NCI-H146 (cell line): ENCODE measurements around the gene SIN3B.
"Not testable (repeated sequence)": the region's sequence is repeated elsewhere in the genome, so short reads cannot be mapped to it uniquely, and the experiment has no call there.

Experiments
- DNase-seq: peaks from one replicate; lab custom pipeline; 2025; lab: John Stamatoyannopoulos, UW

Gene SIN3B

DNA sequence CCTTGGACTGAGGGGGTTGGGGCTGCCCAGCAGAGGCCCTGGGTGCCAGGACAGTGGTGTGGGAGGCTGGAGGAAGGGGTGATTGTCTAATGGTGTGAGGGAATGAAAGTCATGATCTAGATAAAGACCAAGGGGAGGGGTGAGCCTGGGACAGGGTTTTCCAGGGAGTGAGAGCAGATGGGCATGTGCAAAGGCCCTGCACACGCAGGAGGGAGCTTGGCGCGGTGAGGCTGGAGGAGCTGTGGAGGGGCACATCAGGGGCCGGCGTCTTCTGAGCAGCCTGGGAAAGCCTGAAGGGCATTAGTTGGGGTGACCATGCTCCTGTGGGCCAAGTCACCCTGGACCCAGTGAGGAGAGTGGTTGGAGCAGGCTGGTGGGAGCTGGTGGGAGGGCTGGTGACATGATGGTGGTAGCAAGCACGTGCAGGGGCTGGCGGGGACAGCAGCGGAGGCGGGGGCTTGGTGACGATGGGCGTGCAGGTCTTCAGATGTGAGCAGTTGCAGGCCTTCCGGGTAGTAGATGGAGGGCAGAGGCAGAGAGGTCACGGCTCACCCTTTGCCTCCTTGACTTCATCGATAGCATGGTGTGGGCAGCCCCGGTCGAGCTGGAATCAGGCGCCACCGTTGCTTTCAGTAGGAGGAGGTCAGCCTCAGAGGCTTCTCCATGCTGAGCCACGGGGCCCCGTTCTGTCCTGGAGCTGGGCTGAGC is 39.4 kb downstream of the SIN3B start:
- DNase-seq = no peak

DNA sequence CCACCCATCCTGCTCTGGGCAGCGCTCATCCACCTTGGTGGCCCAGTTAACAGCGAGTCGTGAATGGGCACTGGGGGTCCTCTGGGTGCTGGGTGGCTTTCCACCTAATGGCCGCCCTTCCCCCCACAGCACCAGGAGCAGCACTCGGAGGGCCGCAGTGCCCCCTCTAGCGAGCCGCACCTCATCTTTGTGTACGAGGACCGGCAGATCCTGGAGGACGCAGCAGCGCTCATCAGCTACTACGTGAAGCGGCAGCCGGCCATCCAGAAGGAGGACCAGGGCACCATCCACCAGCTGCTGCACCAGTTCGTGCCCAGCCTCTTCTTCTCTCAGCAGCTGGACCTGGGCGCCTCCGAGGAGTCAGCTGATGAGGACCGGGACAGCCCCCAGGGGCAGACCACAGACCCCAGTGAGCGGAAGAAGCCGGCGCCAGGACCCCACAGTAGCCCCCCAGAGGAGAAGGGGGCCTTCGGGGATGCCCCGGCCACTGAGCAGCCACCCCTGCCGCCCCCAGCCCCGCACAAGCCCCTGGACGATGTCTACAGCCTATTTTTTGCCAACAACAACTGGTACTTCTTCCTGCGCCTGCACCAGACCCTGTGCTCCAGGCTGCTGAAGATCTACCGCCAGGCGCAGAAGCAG is 40.3 kb downstream of the SIN3B start:
- no peak for DNase-seq

DNA sequence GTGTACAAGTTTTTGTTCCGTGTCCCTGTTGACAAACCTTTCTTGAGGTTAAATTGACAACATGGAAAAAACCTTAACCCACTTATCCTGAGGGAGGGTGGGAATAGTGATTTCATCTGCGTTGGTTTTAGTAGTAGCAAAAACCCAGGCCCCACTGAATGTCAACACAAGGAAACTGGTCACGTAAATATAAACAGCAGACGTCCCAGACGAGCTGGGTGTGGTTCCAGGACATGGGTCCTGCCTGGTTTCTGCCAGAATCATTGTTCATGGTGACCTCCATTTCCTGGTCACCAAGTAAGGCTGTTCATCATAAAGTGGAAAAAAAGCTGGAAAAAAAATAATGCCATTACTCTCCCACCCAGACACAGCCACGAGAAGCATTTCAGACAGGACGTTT is 42.7 kb downstream of the SIN3B start:
- no peak for DNase-seq

DNA sequence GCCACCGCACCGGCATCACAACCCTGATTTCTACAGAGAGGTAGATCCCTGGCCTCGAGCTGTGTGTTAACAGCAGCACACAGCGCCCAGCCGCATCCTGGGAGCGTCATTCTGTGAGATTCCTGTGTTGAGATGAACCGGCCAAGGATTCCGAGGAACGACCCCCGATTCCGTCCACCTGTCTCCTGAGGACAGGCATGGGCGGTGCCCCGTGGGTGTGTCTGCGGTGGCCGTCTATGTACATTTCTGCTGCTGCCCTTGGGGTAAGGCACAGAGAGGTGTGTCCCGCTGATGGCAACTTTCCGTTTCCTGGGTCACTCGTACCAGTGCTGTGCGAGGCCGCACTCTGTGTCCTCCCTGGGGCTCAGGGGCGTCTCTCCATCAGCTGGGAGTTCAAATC is 43.5 kb downstream of the SIN3B start:
- DNase-seq = no peak

DNA sequence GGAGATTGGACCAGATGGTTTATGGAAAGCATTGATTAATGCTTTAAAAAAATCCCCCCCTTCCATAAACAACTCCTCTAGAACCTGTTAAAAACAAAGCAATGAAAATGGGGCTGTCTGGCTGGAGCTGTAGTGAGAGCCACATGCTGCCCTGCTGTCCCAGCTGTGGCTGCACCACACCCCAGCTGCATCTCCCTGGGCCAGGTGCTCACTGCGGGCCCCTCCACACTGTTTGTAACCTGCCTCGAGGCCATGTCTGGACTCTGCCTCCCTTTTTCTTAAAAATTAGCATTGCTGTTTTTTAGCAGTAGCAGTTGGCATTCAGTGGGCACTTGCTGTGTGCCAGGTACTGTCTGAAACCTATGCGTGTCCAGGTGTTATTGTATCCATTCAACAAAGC is 44.4 kb downstream of the SIN3B start:
- no peak for DNase-seq

DNA sequence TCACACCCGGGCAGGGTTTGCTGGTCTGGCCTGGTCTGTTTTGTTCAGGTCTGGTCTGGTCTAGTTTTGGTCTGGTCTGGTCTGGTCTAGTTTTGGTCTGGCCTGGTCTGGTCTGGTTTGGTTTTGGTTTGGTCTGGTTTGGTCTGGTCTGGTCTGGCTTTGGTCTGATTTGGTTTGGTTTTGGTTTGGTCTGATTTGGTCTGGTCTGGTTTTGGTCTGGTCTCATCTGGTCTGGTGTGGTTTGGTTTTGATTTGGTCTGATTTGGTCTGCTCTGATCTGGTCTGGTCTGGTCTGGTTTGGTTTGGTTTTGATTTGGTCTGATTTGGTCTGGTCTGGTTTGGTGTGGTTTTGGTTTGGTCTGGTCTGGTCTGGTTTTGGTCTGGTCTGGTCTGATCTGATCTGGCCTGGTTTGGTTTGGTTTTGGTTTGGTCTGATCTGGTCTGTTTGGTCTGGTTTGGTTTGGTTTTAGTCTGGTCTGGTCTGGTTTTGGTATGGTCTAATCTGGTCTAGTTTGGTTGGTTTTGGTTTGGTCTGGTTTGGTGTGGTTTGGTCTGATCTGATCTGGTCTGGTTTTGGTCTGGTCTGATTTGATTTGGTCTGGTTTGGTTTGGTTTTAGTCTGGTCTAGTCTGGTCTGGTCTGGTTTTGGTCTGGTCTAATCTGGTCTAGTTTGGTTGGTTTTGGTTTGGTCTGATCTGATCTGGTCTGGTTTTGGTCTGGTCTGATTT is 45.2 kb downstream of the SIN3B start:
- DNase-seq = no peak

- not testable (repeated sequence) for DNase-seq
Observed at GRCh38 chr19:16874978-16875299, 45.7 kb downstream of the SIN3B start.

- no peak for DNase-seq
Observed at GRCh38 chr19:16875584-16876555, 46.7 kb downstream of the SIN3B start.

- DNase-seq = no peak
Observed at GRCh38 chr19:16876904-16877361, 47.7 kb downstream of the SIN3B start.

GRCh38 chr19:16877581-16877980 is 48.4 kb downstream of the SIN3B start:
- DNase-seq = no peak

GRCh38 chr19:16878181-16878965 is 49.2 kb downstream of the SIN3B start:
- DNase-seq = no peak

DNA sequence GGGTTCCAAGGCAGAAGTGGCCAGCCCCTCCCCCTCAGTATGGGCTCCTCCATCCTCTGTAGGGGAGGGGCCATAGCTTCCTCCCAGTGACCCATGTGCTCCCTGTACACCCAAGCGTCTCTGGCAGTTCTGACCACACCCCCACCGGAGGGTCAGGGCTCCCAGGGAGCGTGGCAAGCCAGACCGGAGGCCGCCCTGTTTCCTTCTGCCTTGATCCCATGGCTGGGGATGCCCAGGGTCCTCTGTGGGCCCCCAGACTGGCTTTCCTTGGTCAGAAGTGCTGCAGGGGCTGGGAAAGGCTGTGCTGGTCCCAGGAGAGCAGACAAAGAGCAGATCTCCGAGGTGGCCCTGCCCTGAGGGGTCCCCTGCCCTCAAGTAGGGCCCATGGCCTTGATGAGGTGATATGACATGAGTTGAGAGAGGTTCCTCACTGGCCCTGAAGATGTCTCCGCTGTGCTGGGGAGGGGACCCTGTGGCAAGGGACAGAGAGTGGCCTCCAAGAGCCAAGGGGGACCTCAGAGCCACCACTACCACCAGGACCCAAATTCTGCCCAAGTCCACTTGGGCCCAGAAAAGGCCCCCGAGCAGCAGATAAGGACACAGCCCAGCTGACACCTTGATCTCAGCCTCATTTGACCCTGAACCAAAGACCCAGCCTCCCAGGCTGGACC is 51.8 kb downstream of the SIN3B start:
- DNase-seq = no peak

DNA sequence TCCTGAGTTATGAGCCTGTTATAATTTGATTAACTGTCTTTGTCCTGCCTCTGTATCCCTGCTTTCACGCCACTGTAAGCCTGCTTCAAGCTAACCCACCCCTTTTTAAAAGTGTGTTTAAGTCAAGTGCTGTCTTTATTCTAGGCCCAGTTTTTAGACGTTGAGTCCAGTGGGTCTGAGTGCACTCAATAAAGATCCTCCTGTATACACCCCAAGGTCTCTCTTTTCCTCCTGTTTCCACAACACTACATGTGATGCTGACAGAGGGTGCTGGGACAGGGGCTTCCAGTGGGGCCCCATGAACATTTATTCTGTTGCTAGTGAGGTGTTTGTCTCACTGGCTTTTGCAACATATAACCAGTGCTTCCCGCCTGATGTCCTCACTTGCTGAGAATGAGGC is 52.9 kb downstream of the SIN3B start:
- no peak for DNase-seq

- no peak for DNase-seq
Observed at GRCh38 chr19:16883522-16883921, 54.3 kb downstream of the SIN3B start.

DNA sequence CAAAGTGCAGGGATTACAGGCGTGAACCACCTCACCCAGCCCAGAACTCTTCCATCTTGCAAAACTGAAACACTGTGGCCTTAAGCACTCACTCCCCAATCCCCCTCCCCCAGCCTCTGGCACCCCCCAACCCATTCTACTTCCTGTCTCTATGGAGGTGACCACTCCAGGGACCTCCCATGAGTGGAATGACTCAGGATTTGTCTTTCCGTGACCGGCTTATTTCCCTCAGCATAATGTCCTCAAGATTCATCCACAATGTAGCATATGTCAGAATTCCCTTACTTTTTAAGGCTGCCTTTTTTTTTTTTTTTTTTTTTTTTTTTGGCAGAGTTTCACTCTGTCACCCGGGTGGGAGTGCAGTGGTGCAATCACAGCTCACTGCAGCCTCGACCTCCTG is 56.0 kb downstream of the SIN3B start:
- DNase-seq = no peak

GRCh38 chr19:16886305-16886880 is 57.2 kb downstream of the SIN3B start:
- DNase-seq = no peak

DNA sequence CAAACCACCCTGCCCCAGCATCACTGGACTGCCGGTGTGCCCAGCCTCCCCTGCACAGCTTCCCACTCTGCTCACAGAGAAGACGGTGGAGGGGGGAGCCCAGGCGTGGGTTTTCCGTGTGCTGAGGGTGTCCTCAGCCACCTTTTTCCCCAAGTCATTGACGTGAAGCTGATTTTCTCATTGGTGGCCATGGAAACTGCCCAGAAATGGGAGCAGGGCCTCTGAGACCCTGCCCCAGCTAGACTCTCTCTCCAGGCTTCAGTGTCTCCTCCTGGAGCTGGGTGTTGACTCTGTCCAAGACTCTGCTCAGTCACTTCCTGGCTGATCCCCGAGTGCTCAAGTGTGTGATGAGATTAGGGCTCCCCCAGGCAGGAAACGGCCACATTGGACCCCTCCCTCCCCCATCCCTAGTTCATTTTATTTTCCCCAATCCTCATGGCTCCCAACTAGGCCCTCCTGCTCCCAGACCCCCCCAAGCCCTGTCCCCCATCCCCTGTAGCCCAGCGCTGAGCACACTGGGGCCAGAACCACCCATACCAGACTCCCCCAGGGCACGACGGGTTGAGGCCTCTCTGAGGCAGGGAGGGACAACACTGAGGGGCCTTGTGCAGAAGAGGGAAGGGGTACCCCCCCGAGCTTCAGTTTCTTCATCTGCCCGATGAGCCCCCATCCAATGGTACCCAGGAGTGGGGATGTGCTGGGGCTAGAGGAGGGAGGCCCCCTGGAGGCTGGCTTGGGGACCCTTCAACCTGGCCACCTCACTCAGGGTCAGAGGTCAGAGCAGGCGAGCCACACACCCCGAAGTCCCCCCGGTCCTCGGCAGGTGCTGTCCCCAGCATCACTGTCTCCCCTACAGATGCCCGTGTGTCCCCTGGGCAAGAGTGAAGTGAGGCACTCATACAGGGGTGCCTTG is 58.4 kb downstream of the SIN3B start:
- no peak for DNase-seq

GRCh38 chr19:16888629-16889365 is 59.6 kb downstream of the SIN3B start, which contains the start of gene F2RL3:
F2RL3 (plus strand) TSS chr19:16888999; CDS start chr19:16889190, 191 bp downstream.
- DNase-seq = no peak
